ENCODE results near the gene METRNL.
A peak's percentile ranks its signal among the peaks of the same experiment; 100 is the strongest.

The METRNL gene

GRCh38 chr17:83051396-83052240, 27.8 kb upstream of the METRNL start:
- peaks cover 5% of the 10 kb centered on the region for H3K4me1 ChIP-seq
- H3K79me2 ChIP-seq = no peaks in the 10 kb centered on the region
- peak overlapping the region; percentile 34 for H3K9ac ChIP-seq
- H3K4me3 ChIP-seq (ENCODE audit: low read depth, low read length) = peak overlapping the region; percentile 92
- peak overlapping the region; percentile 99 for H3K4me2 ChIP-seq (ENCODE audit: low read length)
- TF ChIP-seq, protein P1, sequence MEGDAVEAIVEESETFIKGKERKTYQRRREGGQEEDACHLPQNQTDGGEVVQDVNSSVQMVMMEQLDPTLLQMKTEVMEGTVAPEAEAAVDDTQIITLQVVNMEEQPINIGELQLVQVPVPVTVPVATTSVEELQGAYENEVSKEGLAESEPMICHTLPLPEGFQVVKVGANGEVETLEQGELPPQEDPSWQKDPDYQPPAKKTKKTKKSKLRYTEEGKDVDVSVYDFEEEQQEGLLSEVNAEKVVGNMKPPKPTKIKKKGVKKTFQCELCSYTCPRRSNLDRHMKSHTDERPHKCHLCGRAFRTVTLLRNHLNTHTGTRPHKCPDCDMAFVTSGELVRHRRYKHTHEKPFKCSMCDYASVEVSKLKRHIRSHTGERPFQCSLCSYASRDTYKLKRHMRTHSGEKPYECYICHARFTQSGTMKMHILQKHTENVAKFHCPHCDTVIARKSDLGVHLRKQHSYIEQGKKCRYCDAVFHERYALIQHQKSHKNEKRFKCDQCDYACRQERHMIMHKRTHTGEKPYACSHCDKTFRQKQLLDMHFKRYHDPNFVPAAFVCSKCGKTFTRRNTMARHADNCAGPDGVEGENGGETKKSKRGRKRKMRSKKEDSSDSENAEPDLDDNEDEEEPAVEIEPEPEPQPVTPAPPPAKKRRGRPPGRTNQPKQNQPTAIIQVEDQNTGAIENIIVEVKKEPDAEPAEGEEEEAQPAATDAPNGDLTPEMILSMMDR (IDR thresholded peaks at IDR 0.05) = peak; percentile 15
- H2AFZ ChIP-seq = peak overlapping the region; percentile 97
- H3K9me3 ChIP-seq (ENCODE audit: control insufficient read depth, low read length) = no peaks in the 10 kb centered on the region
- no peaks in the 10 kb centered on the region for H3K27me3 ChIP-seq (ENCODE audit: control insufficient read depth, insufficient read depth, low read length)
- no peaks in the 10 kb centered on the region for H3K36me3 ChIP-seq (ENCODE audit: control insufficient read depth, insufficient read depth, low read length)
- peak overlapping the region; percentile 78 for H3K27ac ChIP-seq

DNA sequence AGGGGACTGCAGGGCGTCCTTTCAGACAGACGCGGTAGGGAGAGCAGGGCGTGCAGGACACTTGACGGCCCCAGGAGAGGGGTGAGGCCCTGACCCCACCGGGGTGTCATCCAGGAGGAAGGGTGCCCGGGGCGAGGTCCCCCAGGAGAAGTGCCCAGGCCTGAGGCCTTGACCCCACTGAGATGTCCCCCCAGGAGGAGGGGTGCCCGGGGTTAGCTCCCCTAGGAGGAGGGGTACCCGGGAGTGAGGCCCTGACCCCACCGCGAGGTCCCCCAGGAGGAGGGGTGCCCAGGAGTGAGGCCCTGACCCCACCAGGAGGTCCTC, 27.2 kb upstream of the METRNL start:
- H3K4me3 ChIP-seq (ENCODE audit: low read depth, low read length) = peak overlapping the region; percentile 62
- H2AFZ ChIP-seq = peak overlapping the region; percentile 83
- no peak overlapping the region for H3K9ac ChIP-seq
- peaks cover 5% of the 10 kb centered on the region for H3K4me1 ChIP-seq
- H3K9me3 ChIP-seq (ENCODE audit: control insufficient read depth, low read length) = no peaks in the 10 kb centered on the region
- H3K27ac ChIP-seq = peak overlapping the region; percentile 54
- peak overlapping the region; percentile 83 for H3K4me2 ChIP-seq (ENCODE audit: low read length)
- no peaks in the 10 kb centered on the region for H3K36me3 ChIP-seq (ENCODE audit: control insufficient read depth, insufficient read depth, low read length)
- H3K27me3 ChIP-seq (ENCODE audit: control insufficient read depth, insufficient read depth, low read length) = no peaks in the 10 kb centered on the region
- TF ChIP-seq, protein P1 (IDR thresholded peaks at IDR 0.05) = no peak
- no peaks in the 10 kb centered on the region for H3K79me2 ChIP-seq

GRCh38 chr17:83053021-83053681, 26.3 kb upstream of the METRNL start:
- peaks cover 5% of the 10 kb centered on the region for H3K4me1 ChIP-seq
- no peaks in the 10 kb centered on the region for H3K79me2 ChIP-seq
- no peak overlapping the region for H3K4me3 ChIP-seq (ENCODE audit: low read depth, low read length)
- TF ChIP-seq, protein P1 (IDR thresholded peaks at IDR 0.05) = no peak
- no peak overlapping the region for H3K9ac ChIP-seq
- no peaks in the 10 kb centered on the region for H3K27me3 ChIP-seq (ENCODE audit: control insufficient read depth, insufficient read depth, low read length)
- no peaks in the 10 kb centered on the region for H3K36me3 ChIP-seq (ENCODE audit: control insufficient read depth, insufficient read depth, low read length)
- no peak overlapping the region for H3K4me2 ChIP-seq (ENCODE audit: low read length)
- H2AFZ ChIP-seq = no peak overlapping the region
- no peak overlapping the region for H3K27ac ChIP-seq
- no peaks in the 10 kb centered on the region for H3K9me3 ChIP-seq (ENCODE audit: control insufficient read depth, low read length)

GRCh38 chr17:83053739-83054451, 25.5 kb upstream of the METRNL start:
- no peaks in the 10 kb centered on the region for H3K27me3 ChIP-seq (ENCODE audit: control insufficient read depth, insufficient read depth, low read length)
- no peak overlapping the region for H3K4me2 ChIP-seq (ENCODE audit: low read length)
- H3K4me3 ChIP-seq (ENCODE audit: low read depth, low read length) = no peak overlapping the region
- H3K79me2 ChIP-seq = no peaks in the 10 kb centered on the region
- no peak overlapping the region for H3K27ac ChIP-seq
- TF ChIP-seq, protein P1 (IDR thresholded peaks at IDR 0.05) = no peak
- no peaks in the 10 kb centered on the region for H3K9me3 ChIP-seq (ENCODE audit: control insufficient read depth, low read length)
- no peaks in the 10 kb centered on the region for H3K36me3 ChIP-seq (ENCODE audit: control insufficient read depth, insufficient read depth, low read length)
- H2AFZ ChIP-seq = no peak overlapping the region
- H3K4me1 ChIP-seq = peaks cover 5% of the 10 kb centered on the region
- H3K9ac ChIP-seq = no peak overlapping the region
